Hepatocyte (in vitro differentiated cells): ENCODE measurements around the gene GNG7.

Experiments used
- EZH2phosphoT487 ChIP-seq: fragments of 200-600 bp; sonication (generic); IDR thresholded peaks from one replicate; pipeline ENCODE4 v1.6.1; 2018; ENCODE audit warnings: antibody characterized with exemption, mild to moderate bottlenecking, low read depth, moderate library complexity; ENCODE audit not compliant: unreplicated experiment, severe bottlenecking
- TF ChIP-seq, protein P1 (sequence below): fragments of 200-600 bp; sonication (generic); IDR thresholded peaks from 2 replicates; pipeline ENCODE4 v1.5.1; 2016; ENCODE audit warnings: antibody characterized with exemption, mild to moderate bottlenecking; ENCODE audit not compliant: poor library complexity

DNA sequence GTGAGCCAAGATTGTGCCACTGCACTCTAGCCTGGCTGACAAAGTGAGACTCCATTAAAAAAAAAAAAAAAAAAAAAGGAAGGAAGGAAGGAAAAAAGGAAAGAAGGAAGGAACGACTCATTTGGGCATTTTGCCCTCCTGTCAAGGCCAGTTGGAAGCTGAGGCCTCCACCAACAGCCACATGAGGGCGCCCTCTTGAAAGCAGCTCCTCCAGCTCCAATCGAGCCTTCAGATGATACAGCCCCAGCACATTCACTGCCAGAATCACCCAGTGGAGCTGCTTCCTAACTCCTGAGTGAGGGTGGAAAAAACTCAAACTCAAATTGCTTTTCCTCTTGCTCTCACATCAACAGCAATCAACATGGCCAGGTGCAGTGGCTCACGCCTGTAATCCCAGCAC, 40.9 kb downstream of the GNG7 start:
- TF ChIP-seq, protein P1, sequence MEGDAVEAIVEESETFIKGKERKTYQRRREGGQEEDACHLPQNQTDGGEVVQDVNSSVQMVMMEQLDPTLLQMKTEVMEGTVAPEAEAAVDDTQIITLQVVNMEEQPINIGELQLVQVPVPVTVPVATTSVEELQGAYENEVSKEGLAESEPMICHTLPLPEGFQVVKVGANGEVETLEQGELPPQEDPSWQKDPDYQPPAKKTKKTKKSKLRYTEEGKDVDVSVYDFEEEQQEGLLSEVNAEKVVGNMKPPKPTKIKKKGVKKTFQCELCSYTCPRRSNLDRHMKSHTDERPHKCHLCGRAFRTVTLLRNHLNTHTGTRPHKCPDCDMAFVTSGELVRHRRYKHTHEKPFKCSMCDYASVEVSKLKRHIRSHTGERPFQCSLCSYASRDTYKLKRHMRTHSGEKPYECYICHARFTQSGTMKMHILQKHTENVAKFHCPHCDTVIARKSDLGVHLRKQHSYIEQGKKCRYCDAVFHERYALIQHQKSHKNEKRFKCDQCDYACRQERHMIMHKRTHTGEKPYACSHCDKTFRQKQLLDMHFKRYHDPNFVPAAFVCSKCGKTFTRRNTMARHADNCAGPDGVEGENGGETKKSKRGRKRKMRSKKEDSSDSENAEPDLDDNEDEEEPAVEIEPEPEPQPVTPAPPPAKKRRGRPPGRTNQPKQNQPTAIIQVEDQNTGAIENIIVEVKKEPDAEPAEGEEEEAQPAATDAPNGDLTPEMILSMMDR: no peak
- no peak for TF ChIP-seq EZH2phosphoT487
